ENCODE results near the gene SRBD1.

Gene SRBD1

GRCh38 chr2:45595721-45596435, 15.2 kb downstream of the SRBD1 start:
- no peak for DNase-seq (ENCODE audit: low spot score)

GRCh38 chr2:45591073-45591472, 20.0 kb downstream of the SRBD1 start:
- no peak for DNase-seq (ENCODE audit: low spot score)

GRCh38 chr2:45588158-45588829, 22.8 kb downstream of the SRBD1 start:
- no peak for DNase-seq (ENCODE audit: low spot score)

- DNase-seq (ENCODE audit: low spot score): no peak
Observed at GRCh38 chr2:45586600-45586999, 24.5 kb downstream of the SRBD1 start.

GRCh38 chr2:45585267-45585861, 25.7 kb downstream of the SRBD1 start:
- no peak for DNase-seq (ENCODE audit: low spot score)

GRCh38 chr2:45583977-45584376, 27.1 kb downstream of the SRBD1 start:
- DNase-seq (ENCODE audit: low spot score): no peak

GRCh38 chr2:45582522-45582921, 28.5 kb downstream of the SRBD1 start:
- no peak for DNase-seq (ENCODE audit: low spot score)

GRCh38 chr2:45578056-45578843, 32.8 kb downstream of the SRBD1 start:
- DNase-seq (ENCODE audit: low spot score): no peak

GRCh38 chr2:45577441-45577840, 33.6 kb downstream of the SRBD1 start:
- DNase-seq (ENCODE audit: low spot score): no peak

GRCh38 chr2:45575881-45576280, 35.2 kb downstream of the SRBD1 start:
- DNase-seq (ENCODE audit: low spot score): no peak

GRCh38 chr2:45572979-45573378, 38.1 kb downstream of the SRBD1 start:
- no peak for DNase-seq (ENCODE audit: low spot score)

GRCh38 chr2:45571940-45572339, 39.1 kb downstream of the SRBD1 start:
- DNase-seq (ENCODE audit: low spot score): no peak

GRCh38 chr2:45570671-45571334, 40.3 kb downstream of the SRBD1 start:
- no peak for DNase-seq (ENCODE audit: low spot score)

GRCh38 chr2:45568935-45569334, 42.1 kb downstream of the SRBD1 start:
- no peak for DNase-seq (ENCODE audit: low spot score)

- DNase-seq (ENCODE audit: low spot score): no peak
Observed at GRCh38 chr2:45567974-45568789, 42.9 kb downstream of the SRBD1 start.

GRCh38 chr2:45567288-45567963, 43.6 kb downstream of the SRBD1 start:
- no peak for DNase-seq (ENCODE audit: low spot score)

GRCh38 chr2:45559436-45559835, 51.6 kb downstream of the SRBD1 start:
- no peak for DNase-seq (ENCODE audit: low spot score)

GRCh38 chr2:45554742-45555140, 56.3 kb downstream of the SRBD1 start:
- DNase-seq (ENCODE audit: low spot score): no peak

- no peak for DNase-seq (ENCODE audit: low spot score)
Observed at GRCh38 chr2:45554073-45554741, 56.9 kb downstream of the SRBD1 start.

GRCh38 chr2:45551862-45552261, 59.2 kb downstream of the SRBD1 start:
- DNase-seq (ENCODE audit: low spot score): no peak

Data from SK-N-DZ (cell line).